GM19239 (cell line): ENCODE results near the gene GALNT9.
A peak's percentile ranks its signal among the peaks of the same experiment; 100 is the strongest.
"Not testable (repeated sequence)": the region's sequence is repeated elsewhere in the genome, so short reads cannot be mapped to it uniquely, and the experiment has no call there.

ENCODE experiments used
- DNase-seq: peaks from one replicate; pipeline ENCODE4 v3.0.0; 2011; ENCODE audit warnings: low spot score; ENCODE audit not compliant: insufficient read length
- FAIRE-seq: peaks from 2 replicates; lab custom pipeline; 2011; peaks lifted over from hg19 to GRCh38; lab: Jason Lieb, UNC

The GALNT9 gene

GRCh38 chr12:132224484-132224883 lies 104.9 kb downstream of the GALNT9 start:
- FAIRE-seq (no peak), DNase-seq (no peak)

GRCh38 chr12:132222808-132223173 lies 106.6 kb downstream of the GALNT9 start:
- DNase-seq: no peak
- FAIRE-seq: no peak

GRCh38 chr12:132222096-132222807 lies 107.1 kb downstream of the GALNT9 start:
- DNase-seq (no peak), FAIRE-seq (no peak)

GRCh38 chr12:132219761-132220160 lies 109.6 kb downstream of the GALNT9 start:
- not testable (repeated sequence) for DNase-seq, FAIRE-seq

- no peak for FAIRE-seq
Measured at GRCh38 chr12:132219323-132219722, 110.1 kb downstream of the GALNT9 start.

GRCh38 chr12:132218915-132219314 lies 110.5 kb downstream of the GALNT9 start:
- FAIRE-seq (no peak), DNase-seq (peak; percentile 47)

More at GRCh38 chr12:132219323-132219722, 110.1 kb downstream of the GALNT9 start:
- no peak for DNase-seq

GRCh38 chr12:132218527-132218875 lies 110.9 kb downstream of the GALNT9 start:
- FAIRE-seq: no peak
- DNase-seq: no peak

GRCh38 chr12:132217800-132218526 lies 111.4 kb downstream of the GALNT9 start:
- no peak for DNase-seq
- FAIRE-seq: no peak

- FAIRE-seq: no peak
- no peak for DNase-seq
Measured at GRCh38 chr12:132217371-132217770, 112.0 kb downstream of the GALNT9 start.

GRCh38 chr12:132216354-132216987 lies 112.9 kb downstream of the GALNT9 start:
- FAIRE-seq: no peak

GRCh38 chr12:132215299-132215989 lies 113.9 kb downstream of the GALNT9 start:
- FAIRE-seq (no peak), DNase-seq (no peak)

More at GRCh38 chr12:132216354-132216987, 112.9 kb downstream of the GALNT9 start:
- no peak for DNase-seq

GRCh38 chr12:132214891-132215290 lies 114.5 kb downstream of the GALNT9 start:
- DNase-seq (no peak), FAIRE-seq (no peak)

- FAIRE-seq (no peak), DNase-seq (no peak)
Measured at GRCh38 chr12:132214161-132214476, 115.3 kb downstream of the GALNT9 start.

GRCh38 chr12:132213359-132214160 lies 115.8 kb downstream of the GALNT9 start:
- no peak for FAIRE-seq

GRCh38 chr12:132211816-132212215 lies 117.6 kb downstream of the GALNT9 start:
- no peak for DNase-seq
- FAIRE-seq: no peak

More at GRCh38 chr12:132213359-132214160, 115.8 kb downstream of the GALNT9 start:
- DNase-seq: no peak

- FAIRE-seq (no peak), DNase-seq (no peak)
Measured at GRCh38 chr12:132211326-132211725, 118.1 kb downstream of the GALNT9 start.

- DNase-seq (no peak), FAIRE-seq (no peak)
Measured at GRCh38 chr12:132210223-132211055, 119.0 kb downstream of the GALNT9 start.

GRCh38 chr12:132209619-132210222 lies 119.7 kb downstream of the GALNT9 start:
- FAIRE-seq (no peak), DNase-seq (no peak)
